IMR-90 (cell line): Measurements from ENCODE around the gene RP2.

ENCODE experiments used
- CEBPB ChIP-seq: IDR thresholded peaks from 2 replicates; pipeline ENCODE4 v1.6.1; 2012; ENCODE audit warnings: low read depth, low read length, improper control_type of control experiment
- CTCF ChIP-seq: conservative IDR thresholded peaks from 2 replicates; pipeline ENCODE4 v1.5.1; 2012; ENCODE audit warnings: mild to moderate bottlenecking, low read depth, low read length, improper control_type of control experiment
- FOS ChIP-seq: fragments of 150-350 bp; IDR thresholded peaks from 2 replicates; pipeline ENCODE4 v1.6.1; 2016; ENCODE audit warnings: low read depth, low read length
- MAFK ChIP-seq: IDR thresholded peaks from 2 replicates; pipeline ENCODE4 v1.6.1; 2012; ENCODE audit warnings: low read depth, low read length, improper control_type of control experiment
- POLR2A ChIP-seq: IDR thresholded peaks from 2 replicates; pipeline ENCODE4 v1.6.1; 2012; ENCODE audit warnings: mild to moderate bottlenecking, low read depth, low read length

- TF ChIP-seq CTCF, result no peak
- no peak for TF ChIP-seq CEBPB
- TF ChIP-seq FOS, result no peak
- no peak for TF ChIP-seq POLR2A
- TF ChIP-seq MAFK, result no peak
Measured at GRCh38 chrX:46916273-46916672, 79.4 kb downstream of the RP2 start.
